ENCODE data around the gene PDGFRB. TPM values are rescaled to one million over a fixed set of nuclear protein-coding genes. Genes with fewer than 3 reads are reported as not detected.

The PDGFRB gene
- polyA plus RNA-seq, 2 of the 4 experiments (the other 2 are of a cell fraction), result 0.22 TPM

- WGBS (ENCODE audit: missing lambda C conversion rate), result 91% methylated on average over 8 of the region's 10 CpGs
- CTCF ChIA-PET, result interaction anchor here (0.6 to 11.7 kb wide), 8 partner anchors 10 to 291 kb away, joined by 3 to 98 read pairs (median 6); no protein-coding TSS in a partner anchor
Observed at GRCh38 chr5:150125334-150125733, 30.3 kb downstream of the PDGFRB start.

GRCh38 chr5:150124596-150124995 is 31.0 kb downstream of the PDGFRB start:
- CTCF ChIA-PET, result interaction anchor here (8.9 to 11.7 kb wide), 2 partner anchors 10 to 94 kb away, joined by 82 to 98 read pairs; no protein-coding TSS in a partner anchor
- DNase-seq (ENCODE audit: low read depth in 1 of 2, low spot score in 1 of 2) (no peak), ATAC-seq (no peak), FAIRE-seq (no peak)
- TF ChIP-seq FOSB (CRISPR knock-in tag; IDR thresholded peaks at IDR 0.05), result no peak
- no peak for TF ChIP-seq MAX (IDR thresholded peaks at IDR 0.05)
- no peak for TF ChIP-seq CBX2 (IDR thresholded peaks at IDR 0.05; ENCODE audit: borderline replicate concordance, low read depth)
- no peak for TF ChIP-seq MYC (IDR thresholded peaks at IDR 0.05; ENCODE audit: borderline replicate concordance, low read length)
- TF ChIP-seq CEBPB (IDR thresholded peaks at IDR 0.05), result no peak
- no peak for TF ChIP-seq HES2 (IDR thresholded peaks at IDR 0.05)
- no peak for TF ChIP-seq POLR2AphosphoS2 (conservative IDR thresholded peaks at IDR 0.05; ENCODE audit: low read length)
- H3K9me3 ChIP-seq, result no peaks in the 10 kb centered on the region
- H3K4me2 ChIP-seq, result no peak overlapping the region
- no peak overlapping the region for H3K27ac ChIP-seq
- POLR2A ChIA-PET, result no interaction called here
- 88% methylated on average over 8 of the region's 8 CpGs for WGBS (ENCODE audit: missing lambda C conversion rate)
- no peak overlapping the region for H3K4me3 ChIP-seq
- H3K4me1 ChIP-seq, result peaks cover 9% of the 10 kb centered on the region; the same call in 2 of the 3 replicates

More at GRCh38 chr5:150125334-150125733, 30.3 kb downstream of the PDGFRB start:
- no peak for ATAC-seq
- Histone ChIP-seq H3K9me3 (no peaks in the 10 kb centered on the region), H3K4me2 (no peak overlapping the region), H3K4me1 (peaks cover 10% of the 10 kb centered on the region; the same call in 2 of the 3 replicates), H3K27ac (no peak overlapping the region), H3K4me3 (no peak overlapping the region)
- POLR2A ChIA-PET, result no interaction called here
- no peak for DNase-seq (ENCODE audit: low read depth in 1 of 2, low spot score in 1 of 2)
- no peak for TF ChIP-seq RARB (CRISPR knock-in tag; IDR thresholded peaks at IDR 0.05)
- no peak for TF ChIP-seq SREBF2 (IDR thresholded peaks at IDR 0.05)
- TF ChIP-seq FOSB (CRISPR knock-in tag; IDR thresholded peaks at IDR 0.05), result no peak
- TF ChIP-seq EP300 (IDR thresholded peaks at IDR 0.05), result no peak
- no peak for TF ChIP-seq NR3C1 (IDR thresholded peaks at IDR 0.05)
- TF ChIP-seq CEBPB (IDR thresholded peaks at IDR 0.05), result no peak
- no peak for TF ChIP-seq MAFK (IDR thresholded peaks at IDR 0.05; ENCODE audit: partially characterized antibody)
- TF ChIP-seq CTCF (IDR thresholded peaks at IDR 0.05), result no peak
- TF ChIP-seq CHD4 (IDR thresholded peaks at IDR 0.05; ENCODE audit: borderline replicate concordance), result no peak
- TF ChIP-seq RNF2 (IDR thresholded peaks at IDR 0.05; ENCODE audit: borderline replicate concordance, low read depth), result no peak
- TF ChIP-seq CBX2 (IDR thresholded peaks at IDR 0.05; ENCODE audit: borderline replicate concordance, low read depth), result no peak
- no peak for TF ChIP-seq PBX3 (IDR thresholded peaks at IDR 0.05)
- FAIRE-seq, result no peak

- WGBS (ENCODE audit: missing lambda C conversion rate), result 68% methylated on average over 11 of the region's 11 CpGs
- DNase-seq (ENCODE audit: low read depth in 1 of 2, low spot score in 1 of 2) (no peak), ATAC-seq (no peak), FAIRE-seq (no peak)
- H3K4me1 ChIP-seq, result 0 out of 3 replicates have a peak, but pooled peaks cover 7% of the 10 kb centered on the region
- H3K4me3 ChIP-seq, result no peak overlapping the region
- no peaks in the 10 kb centered on the region for H3K9me3 ChIP-seq
- CTCF ChIA-PET, result interaction anchor here (0.9 to 11.7 kb wide), 4 partner anchors 12 to 290 kb away, joined by 3 to 82 read pairs (median 14); no protein-coding TSS in a partner anchor
- no peak for TF ChIP-seq BCL3 (IDR thresholded peaks at IDR 0.05)
- no peak for TF ChIP-seq EP300 (IDR thresholded peaks at IDR 0.05)
- TF ChIP-seq ESRRA (IDR thresholded peaks at IDR 0.05; ENCODE audit: borderline replicate concordance, low read length), result no peak
- no peak for TF ChIP-seq NR3C1 (IDR thresholded peaks at IDR 0.05)
- no peak for TF ChIP-seq TP53 (CRISPR knock-in tag; IDR thresholded peaks at IDR 0.05)
- no peak for TF ChIP-seq TFCP2L1 (CRISPR knock-in tag; IDR thresholded peaks at IDR 0.05)
- TF ChIP-seq MAZ (IDR thresholded peaks at IDR 0.05; ENCODE audit: borderline replicate concordance, low read depth, low read length), result no peak
- TF ChIP-seq USF2 (IDR thresholded peaks at IDR 0.05), result no peak
- TF ChIP-seq HMGXB4 (CRISPR knock-in tag; IDR thresholded peaks at IDR 0.05; ENCODE audit: borderline replicate concordance), result no peak
- no peak for TF ChIP-seq GATA3 (IDR thresholded peaks at IDR 0.05; ENCODE audit: borderline replicate concordance)
- no peak for TF ChIP-seq KDM5A (IDR thresholded peaks at IDR 0.05)
- POLR2A ChIA-PET, result no interaction called here
- H3K4me2 ChIP-seq, result no peak overlapping the region
- H3K27ac ChIP-seq, result no peak overlapping the region
Observed at GRCh38 chr5:150124111-150124557, 31.5 kb downstream of the PDGFRB start.

Measured in A549 (cell line).